SU-DHL-6 (cell line): ENCODE measurements around the gene MERTK.

Experiments
- H2AFZ ChIP-seq: fragments of 200-600 bp; sonication (generic); 2 replicates; pipeline ENCODE4 v1.6.1; 2014; ENCODE audit warnings: low read depth, mild to moderate bottlenecking, moderate library complexity, mixed read lengths, antibody characterized with exemption, low read length; ENCODE audit not compliant: severe bottlenecking
- H3F3A ChIP-seq: fragments of 200-600 bp; shearing (Covaris generic); 2 replicates; pipeline ENCODE4 v1.6.0; 2016; ENCODE audit warnings: antibody characterized with exemption, mild to moderate bottlenecking; ENCODE audit not compliant: insufficient read depth
- H3K27ac ChIP-seq: fragments of 200-600 bp; sonication (generic); 2 replicates; pipeline ENCODE4 v1.5.1; 2016; ENCODE audit warnings: low read depth, mild to moderate bottlenecking, low read length, moderate library complexity, mixed read lengths
- H3K27me3 ChIP-seq: fragments of 200-600 bp; sonication (generic), shearing (Covaris generic); 2 replicates; pipeline ENCODE4 v1.6.0; 2014; ENCODE audit warnings: mild to moderate bottlenecking, low read length
- H3K36me3 ChIP-seq: fragments of 200-600 bp; sonication (generic); 2 replicates; pipeline ENCODE4 v1.6.1; 2014; ENCODE audit warnings: mild to moderate bottlenecking, low read length, mixed read lengths
- H3K4me2 ChIP-seq: fragments of 300-600, 200-600 bp; shearing (Covaris generic), sonication (generic); 2 replicates; pipeline ENCODE4 v1.6.0; 2014; ENCODE audit warnings: low read length, low read depth, mild to moderate bottlenecking; ENCODE audit not compliant: poor library complexity, severe bottlenecking
- H3K4me3 ChIP-seq: fragments of 200-600 bp; sonication (generic); 2 replicates; pipeline ENCODE4 v1.5.1; 2014; ENCODE audit warnings: antibody characterized with exemption, low read length, mild to moderate bottlenecking, mixed read lengths; ENCODE audit not compliant: insufficient read depth, poor library complexity, severe bottlenecking
- H3K79me2 ChIP-seq: fragments of 200-600 bp; sonication (generic); 2 replicates; pipeline ENCODE4 v1.6.1; 2014; ENCODE audit warnings: mild to moderate bottlenecking, low read length, moderate library complexity; ENCODE audit not compliant: insufficient read depth
- H3K9ac ChIP-seq: fragments of 200-600 bp; sonication (generic); 2 replicates; pipeline ENCODE4 v1.7.0; 2014; ENCODE audit warnings: mild to moderate bottlenecking, low read length
- H3K9me2 ChIP-seq: fragments of 200-600 bp; sonication (generic); replicated peaks from 2 replicates; pipeline ENCODE4 v1.6.1; 2014; ENCODE audit warnings: low read length; ENCODE audit not compliant: insufficient read depth
- H3K9me3 ChIP-seq: fragments of 200-600 bp; sonication (generic); 2 replicates; pipeline ENCODE4 v1.6.1; 2014; ENCODE audit warnings: low read length, mixed read lengths; ENCODE audit not compliant: insufficient read depth
- H4K20me1 ChIP-seq: fragments of 200-600 bp; sonication (generic); 2 replicates; pipeline ENCODE4 v1.6.1; 2014; ENCODE audit warnings: low read depth, mild to moderate bottlenecking, antibody characterized with exemption, low read length, moderate library complexity, mixed read lengths
- CTCF ChIP-seq: fragments of 200-600 bp; sonication (generic); IDR thresholded peaks from one replicate; pipeline ENCODE4 v1.5.1; 2017; ENCODE audit warnings: antibody characterized with exemption, mild to moderate bottlenecking, low read length, moderate library complexity; ENCODE audit not compliant: insufficient read depth, poor library complexity, severe bottlenecking
- EZH2phosphoT487 ChIP-seq: fragments of 200-600 bp; sonication (generic), shearing (Covaris generic); conservative IDR thresholded peaks from 2 replicates; pipeline ENCODE4 v1.6.1; 2018; ENCODE audit warnings: mild to moderate bottlenecking, antibody characterized with exemption, low read length, moderate library complexity, mixed read lengths

MERTK gene

GRCh38 chr2:111919794-111920608 is 21.6 kb downstream of the MERTK start:
- Histone ChIP-seq H3F3A (no peaks in the 10 kb centered on the region), H3K9me2 (no peaks in the 10 kb centered on the region), H3K4me2 (no peak overlapping the region), H2AFZ (no peak overlapping the region), H3K27me3 (no peaks in the 10 kb centered on the region), H3K27ac (no peak overlapping the region), H3K9me3 (no peaks in the 10 kb centered on the region), H3K9ac (no peak overlapping the region), H3K79me2 (no peaks in the 10 kb centered on the region), H3K36me3 (no peaks in the 10 kb centered on the region), H3K4me3 (no peak overlapping the region), H4K20me1 (no peaks in the 10 kb centered on the region)
- TF ChIP-seq CTCF (no peak), EZH2phosphoT487 (no peak)

GRCh38 chr2:111923276-111923804 is 24.9 kb downstream of the MERTK start:
- Histone ChIP-seq H3K79me2 (no peaks in the 10 kb centered on the region), H3F3A (no peaks in the 10 kb centered on the region), H2AFZ (no peak overlapping the region), H3K4me2 (no peak overlapping the region), H3K9me3 (no peaks in the 10 kb centered on the region), H3K27ac (no peak overlapping the region), H3K9ac (no peak overlapping the region), H3K4me3 (no peak overlapping the region), H3K9me2 (no peaks in the 10 kb centered on the region), H4K20me1 (no peaks in the 10 kb centered on the region), H3K36me3 (no peaks in the 10 kb centered on the region), H3K27me3 (no peaks in the 10 kb centered on the region)
- TF ChIP-seq CTCF (no peak), EZH2phosphoT487 (no peak)

- no peaks in the 10 kb centered on the region for H4K20me1 ChIP-seq
- H3K27me3 ChIP-seq: no peaks in the 10 kb centered on the region
- H3F3A ChIP-seq: no peaks in the 10 kb centered on the region
- no peaks in the 10 kb centered on the region for H3K9me3 ChIP-seq
- H3K4me2 ChIP-seq: no peak overlapping the region
- no peak overlapping the region for H2AFZ ChIP-seq
- no peaks in the 10 kb centered on the region for H3K79me2 ChIP-seq
- H3K4me3 ChIP-seq: no peak overlapping the region
- H3K36me3 ChIP-seq: no peaks in the 10 kb centered on the region
- no peak overlapping the region for H3K27ac ChIP-seq
- H3K9me2 ChIP-seq: no peaks in the 10 kb centered on the region
- TF ChIP-seq EZH2phosphoT487 (no peak), CTCF (no peak)
- no peak overlapping the region for H3K9ac ChIP-seq
Observed at GRCh38 chr2:111924617-111925107, 26.3 kb downstream of the MERTK start.
